ENCODE measurements around the gene INPP4B.

The INPP4B gene

GRCh38 chr4:142272452-142272851 lies 573.6 kb downstream of the INPP4B start:
- DNase-seq: no peak

- DNase-seq: no peak
These were observed 574.3 kb downstream of the INPP4B start for GRCh38 chr4:142271832-142272231.

- DNase-seq: no peak
These were observed 579.0 kb downstream of the INPP4B start for GRCh38 chr4:142267101-142267500.

GRCh38 chr4:142265946-142266345 lies 580.2 kb downstream of the INPP4B start:
- no peak for DNase-seq

- no peak for DNase-seq
These were observed 580.6 kb downstream of the INPP4B start for GRCh38 chr4:142265536-142265935.

- no peak for DNase-seq
These were observed 581.1 kb downstream of the INPP4B start for GRCh38 chr4:142264961-142265360.

- no peak for DNase-seq
These were observed 583.1 kb downstream of the INPP4B start for GRCh38 chr4:142262956-142263355.

- DNase-seq: no peak
These were observed 597.2 kb downstream of the INPP4B start for GRCh38 chr4:142248946-142249345.

- DNase-seq: no peak
These were observed 602.8 kb downstream of the INPP4B start for GRCh38 chr4:142243255-142243654.

- no peak for DNase-seq
These were observed 603.9 kb downstream of the INPP4B start for GRCh38 chr4:142242156-142242555.

GRCh38 chr4:142238589-142238988 lies 607.5 kb downstream of the INPP4B start:
- DNase-seq: no peak

GRCh38 chr4:142236268-142236667 lies 609.8 kb downstream of the INPP4B start:
- no peak for DNase-seq

GRCh38 chr4:142231787-142232186 lies 614.3 kb downstream of the INPP4B start:
- no peak for DNase-seq

- DNase-seq: no peak
These were observed 615.1 kb downstream of the INPP4B start for GRCh38 chr4:142230991-142231390.

GRCh38 chr4:142226014-142226413 lies 620.1 kb downstream of the INPP4B start:
- DNase-seq: no peak

- no peak for DNase-seq
These were observed 624.0 kb downstream of the INPP4B start for GRCh38 chr4:142222127-142222526.

- DNase-seq: no peak
These were observed 627.4 kb downstream of the INPP4B start for GRCh38 chr4:142218726-142219125.

- no peak for DNase-seq
These were observed 634.7 kb downstream of the INPP4B start for GRCh38 chr4:142211444-142211843.

- no peak for DNase-seq
These were observed 642.6 kb downstream of the INPP4B start for GRCh38 chr4:142203505-142203904.

- no peak for DNase-seq
These were observed 643.4 kb downstream of the INPP4B start for GRCh38 chr4:142202404-142203332.

- DNase-seq: no peak
These were observed 645.1 kb downstream of the INPP4B start for GRCh38 chr4:142201041-142201440.

- DNase-seq: no peak
These were observed 651.2 kb downstream of the INPP4B start for GRCh38 chr4:142194905-142195304.

GRCh38 chr4:142191901-142192300 lies 654.2 kb downstream of the INPP4B start:
- DNase-seq: no peak

GRCh38 chr4:142181021-142181420 lies 665.1 kb downstream of the INPP4B start:
- no peak for DNase-seq

GRCh38 chr4:142169216-142169615 lies 676.9 kb downstream of the INPP4B start:
- DNase-seq: no peak
